Activated T-cell treated with anti-CD3 and anti-CD28 coated beads for 48 hours (primary cell): Measurements from ENCODE around the gene OTOS.

Source experiments
- DNase-seq: peaks from one replicate; pipeline ENCODE4 v3.0.0-alpha.2; 2020; ENCODE audit warnings: low read depth

The OTOS gene

GRCh38 chr2:240121190-240121589 is 19.3 kb downstream of the OTOS start:
- DNase-seq = no peak

DNA sequence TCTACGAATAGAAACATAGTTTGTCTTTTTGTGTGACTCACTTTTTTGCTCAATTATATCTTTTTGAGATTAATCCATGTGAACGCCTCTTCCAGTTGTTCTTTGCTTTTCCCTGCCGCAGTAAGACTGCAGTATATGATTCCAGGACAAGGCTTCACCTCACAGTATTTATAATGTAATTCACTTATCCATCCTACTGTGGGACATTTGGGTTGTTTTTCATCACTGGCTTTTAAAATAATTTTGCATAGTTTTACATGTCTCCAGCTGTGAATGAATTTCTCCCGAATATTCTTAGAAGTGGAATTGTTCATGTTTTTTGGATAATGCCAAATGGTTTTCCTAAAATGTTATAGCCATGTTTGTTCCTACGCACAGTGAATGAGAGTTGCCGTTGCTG is 26.2 kb downstream of the OTOS start:
- DNase-seq = no peak

DNA sequence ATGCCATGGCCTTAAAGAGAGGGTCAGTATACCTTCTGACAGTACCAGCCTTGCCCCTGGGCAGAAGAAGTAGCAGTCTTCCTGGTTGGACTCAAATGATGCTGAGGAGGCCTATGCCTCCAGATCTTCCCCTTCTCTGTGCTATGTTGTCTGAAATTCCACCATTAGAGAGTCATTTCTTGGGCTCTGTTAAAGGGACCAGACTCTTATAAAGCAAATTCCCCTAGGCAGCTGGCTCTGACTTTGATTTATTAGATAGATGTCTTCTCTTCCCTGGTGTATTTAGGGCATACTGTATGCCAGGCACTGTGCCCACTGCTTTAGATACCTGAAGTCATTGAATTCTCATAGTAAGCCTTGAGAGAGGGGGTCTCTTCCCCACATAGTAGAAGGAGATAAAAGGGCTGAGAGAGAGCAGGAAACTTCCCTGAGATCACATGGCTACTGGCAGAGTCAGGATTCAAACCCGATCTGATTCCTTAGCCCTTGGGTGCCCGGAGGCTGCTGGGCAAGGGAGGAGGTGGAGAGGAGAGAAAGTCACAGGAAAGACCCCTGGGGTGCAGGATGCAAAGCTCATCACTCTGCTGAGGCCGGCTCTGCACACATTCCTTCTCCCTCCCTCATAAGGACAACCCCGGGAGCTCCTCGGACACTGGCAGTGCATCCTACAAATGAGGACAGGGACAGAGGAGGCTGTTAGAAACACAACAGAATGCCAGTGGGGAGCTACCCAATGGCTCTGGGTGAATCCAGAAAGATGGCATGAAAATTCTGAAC is 27.4 kb downstream of the OTOS start:
- no peak for DNase-seq

- DNase-seq = no peak
Measured at GRCh38 chr2:240111253-240111652, 29.2 kb downstream of the OTOS start.

DNA sequence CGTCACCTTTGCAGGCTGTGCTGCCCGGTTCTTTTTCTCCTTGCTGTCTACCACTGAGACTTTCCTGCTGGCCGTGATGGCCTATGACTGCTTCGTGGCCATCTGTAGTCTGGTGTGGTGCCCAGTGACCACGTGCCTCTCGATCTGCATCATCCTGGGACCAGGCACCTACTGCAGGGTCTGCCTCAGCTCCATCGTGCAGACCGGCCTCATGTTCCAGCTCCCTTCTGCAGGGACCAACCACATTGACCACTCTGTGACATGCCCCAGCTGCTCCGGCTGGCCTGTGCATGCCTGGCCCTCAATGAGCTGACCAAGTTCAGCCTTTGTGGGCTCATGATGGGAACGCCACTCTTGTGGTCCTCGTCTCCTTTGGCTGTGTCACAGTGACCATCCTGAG is 31.1 kb downstream of the OTOS start:
- DNase-seq = no peak

GRCh38 chr2:240107477-240107796 is 33.0 kb downstream of the OTOS start:
- no peak for DNase-seq

DNA sequence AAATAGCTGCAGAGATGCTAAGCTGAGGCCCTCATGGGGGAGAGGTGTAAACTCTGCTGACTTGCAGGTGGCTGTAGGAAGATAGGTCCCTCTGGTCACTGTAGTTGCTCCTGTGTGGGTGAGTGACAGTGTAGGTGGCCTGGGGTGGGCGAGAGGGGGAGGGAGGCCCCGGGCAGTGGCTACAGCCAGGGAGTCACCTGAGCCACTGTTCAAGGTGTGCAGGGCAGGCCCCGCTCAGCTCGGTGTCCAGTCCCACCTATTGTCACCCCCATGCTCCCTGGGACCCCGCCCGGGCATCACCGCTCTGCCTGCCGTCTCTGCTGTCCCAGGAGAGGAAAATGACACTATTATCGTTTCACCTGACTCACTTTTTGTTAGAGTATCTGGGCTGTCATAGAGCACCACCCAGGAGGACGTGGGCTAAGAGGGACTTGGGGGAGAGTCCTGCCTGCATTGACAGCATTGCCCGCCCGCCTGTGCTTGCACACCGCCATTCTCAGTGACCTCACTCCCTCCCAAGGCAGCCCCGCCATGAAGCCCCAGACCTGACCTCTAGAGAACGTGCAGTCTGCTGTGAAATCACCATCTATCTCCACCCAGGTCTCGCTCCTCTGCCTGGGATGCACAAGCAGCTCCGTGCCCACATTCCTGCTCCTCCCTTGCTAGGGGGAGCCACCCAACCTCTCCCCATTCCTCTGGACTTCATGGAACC is 33.5 kb downstream of the OTOS start:
- DNase-seq = no peak

- DNase-seq = no peak
Measured at GRCh38 chr2:240105982-240106381, 34.5 kb downstream of the OTOS start.

DNA sequence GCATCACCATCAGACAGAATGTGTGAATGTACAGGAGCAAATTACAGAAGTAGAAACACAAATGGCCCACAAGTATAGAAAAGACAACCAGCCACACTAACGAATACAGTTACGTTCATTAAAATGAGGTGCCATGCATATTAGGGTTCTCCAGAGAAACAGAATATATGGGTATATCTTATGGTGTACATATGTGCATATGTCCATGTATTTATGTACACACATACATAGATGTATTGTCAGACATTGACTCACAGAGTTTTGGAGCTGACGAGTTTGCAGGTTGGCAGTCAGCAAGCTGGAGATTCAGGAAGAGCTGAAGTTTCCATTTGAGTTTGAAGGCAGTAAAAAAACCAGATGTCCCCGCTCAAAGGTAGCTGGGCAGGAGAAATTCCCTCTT is 37.3 kb downstream of the OTOS start:
- no peak for DNase-seq

DNA sequence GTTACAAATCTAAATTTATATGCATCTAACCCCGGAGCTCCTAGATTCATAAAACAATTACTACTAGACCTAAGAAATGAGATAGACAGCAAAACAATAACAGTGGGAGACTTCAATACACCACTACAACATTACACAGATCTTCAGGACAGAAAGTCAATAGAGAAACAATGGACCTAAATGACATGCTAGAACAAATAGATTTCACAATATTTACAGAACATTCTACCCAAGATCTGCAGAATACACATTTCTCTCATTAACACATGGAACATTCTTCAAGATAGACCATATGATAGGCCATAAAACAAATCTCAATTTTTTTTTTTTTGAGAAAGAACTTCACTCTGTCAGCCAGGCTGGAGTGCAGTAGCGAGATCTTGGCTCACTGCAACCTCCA is 42.1 kb downstream of the OTOS start:
- DNase-seq = no peak

DNA sequence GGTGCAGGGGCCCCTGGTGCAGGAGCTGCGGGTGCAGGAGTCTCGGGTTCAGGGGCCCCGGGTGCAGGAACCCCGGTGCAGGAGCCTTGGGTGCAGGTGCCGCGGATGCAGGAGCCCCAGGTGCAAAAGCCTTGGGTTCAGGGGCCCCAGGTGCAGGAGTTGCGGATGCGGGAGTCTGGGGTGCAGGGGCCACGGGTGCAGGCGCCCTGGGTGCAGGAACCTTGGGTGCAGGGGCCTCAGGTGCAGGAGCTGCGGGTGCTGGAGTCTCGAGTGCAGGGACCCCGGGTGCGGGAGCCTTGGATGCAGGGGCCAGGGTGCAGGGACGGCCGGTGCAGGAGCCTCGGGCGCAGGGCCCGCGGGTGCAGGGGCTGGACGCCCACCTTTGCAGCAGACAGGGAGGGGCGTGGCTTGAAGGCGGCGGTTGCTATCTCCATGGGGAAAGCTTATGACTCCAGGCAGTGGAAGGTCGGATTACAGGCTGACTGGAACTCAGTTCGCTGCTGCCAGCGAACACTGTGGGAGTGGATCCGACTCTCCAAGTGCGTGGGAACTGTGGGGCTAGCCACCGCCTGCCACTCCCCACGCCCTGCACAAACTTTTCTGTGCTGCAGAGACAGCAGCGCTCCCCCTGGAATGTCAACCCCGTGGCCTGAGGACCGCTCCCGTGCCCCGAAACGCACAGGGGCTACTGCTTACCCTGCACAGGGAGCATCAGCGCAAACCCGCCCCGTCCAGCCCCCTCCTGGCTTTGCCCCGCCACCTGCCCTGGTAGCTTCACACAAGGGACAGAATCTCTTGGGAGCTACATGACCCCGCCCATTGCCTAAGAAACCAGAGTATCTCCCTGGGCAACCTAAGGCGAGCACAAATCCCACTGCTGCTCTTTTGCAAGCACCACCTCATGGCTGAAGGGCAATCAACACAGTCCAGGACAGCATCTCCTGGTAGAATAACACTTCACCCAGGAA is 44.6 kb downstream of the OTOS start:
- DNase-seq = no peak

DNA sequence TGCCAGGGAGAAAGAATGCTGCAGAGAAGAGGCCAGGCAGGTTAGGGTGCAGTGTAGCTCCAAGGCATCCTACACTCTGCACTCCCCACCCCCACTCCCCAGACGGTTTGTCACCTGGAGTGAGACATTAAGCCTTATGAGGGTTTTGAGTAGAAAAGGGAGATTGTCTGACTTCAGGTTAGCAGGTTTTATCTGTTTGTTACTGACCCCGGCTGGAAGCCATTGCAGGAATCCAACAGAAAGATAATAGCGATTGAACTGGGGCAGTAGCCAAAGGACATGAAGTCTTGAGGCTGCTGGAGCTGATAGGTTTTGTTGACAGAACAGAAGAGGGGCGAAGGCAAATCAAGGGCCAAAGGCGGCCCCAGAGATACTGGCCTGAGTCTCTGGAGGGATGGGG is 51.2 kb downstream of the OTOS start:
- no peak for DNase-seq
